OCI-LY7 (cell line): ENCODE data around the gene NAV2. TPM values are rescaled to one million over a fixed set of nuclear protein-coding genes. Genes with fewer than 3 reads are reported as not detected.

Experiments used
- BruUV-seq: library from RNA; stranded (reverse); fragments of 400-500 nt; replicated peaks from 2 replicates; lab custom pipeline; 2021; lab: Mats Ljungman, UMichigan
- CTCF ChIA-PET: fragments of 300-600 bp; sonication (Branson Sonifier 250); formaldehyde crosslinking; loops from one replicate; lab custom pipeline; 2022; ENCODE audit warnings: antibody characterized with exemption; ENCODE audit not compliant: unreplicated experiment; lab: Charles Lee
- POLR2A ChIA-PET: fragments of 300-600 bp; sonication (Branson Sonifier 250); formaldehyde crosslinking; loops from one replicate; lab custom pipeline; 2022; ENCODE audit warnings: antibody characterized with exemption; lab: Charles Lee
- DNase-seq: peaks from one replicate; pipeline ENCODE4 v3.0.0-alpha.2; 2015; ENCODE audit warnings: low spot score
- H2AFZ ChIP-seq: fragments of 200-600 bp; sonication (generic), shearing (Covaris generic); 2 replicates; pipeline ENCODE4 v1.6.1; 2014; ENCODE audit warnings: mild to moderate bottlenecking, antibody characterized with exemption, low read length, moderate library complexity
- H3K27ac ChIP-seq: fragments of 200-600 bp; sonication (generic); 2 replicates; pipeline ENCODE4 v1.5.1; 2014; ENCODE audit warnings: mixed run types, low read depth, mild to moderate bottlenecking, moderate library complexity, low read length, inconsistent platforms; ENCODE audit not compliant: poor library complexity, severe bottlenecking
- H3K36me3 ChIP-seq: fragments of 200-600 bp; sonication (generic); 2 replicates; pipeline ENCODE4 v1.6.1; 2014; ENCODE audit warnings: mild to moderate bottlenecking, antibody characterized with exemption, low read length, moderate library complexity, mixed read lengths; ENCODE audit not compliant: insufficient read depth
- H3K4me1 ChIP-seq: fragments of 200-600 bp; sonication (generic); 2 replicates; pipeline ENCODE4 v1.5.1; 2014; ENCODE audit warnings: mild to moderate bottlenecking, low read length; ENCODE audit not compliant: insufficient read depth, poor library complexity, severe bottlenecking
- H3K4me2 ChIP-seq: fragments of 200-600 bp; sonication (generic); 2 replicates; pipeline ENCODE4 v1.6.1; 2014; ENCODE audit warnings: mild to moderate bottlenecking, low read length
- H3K4me3 ChIP-seq: fragments of 200-600 bp; sonication (generic); 2 replicates; pipeline ENCODE4 v1.5.1; 2014; ENCODE audit warnings: mild to moderate bottlenecking, low read depth, low read length; ENCODE audit not compliant: poor library complexity, severe bottlenecking
- H3K79me2 ChIP-seq: fragments of 200-600 bp; sonication (generic); 2 replicates; pipeline ENCODE4 v1.6.1; 2016; ENCODE audit warnings: low read depth, mild to moderate bottlenecking, low read length, moderate library complexity, mixed read lengths; ENCODE audit not compliant: insufficient read depth
- H3K9me2 ChIP-seq: fragments of 200-600 bp; sonication (generic); 2 replicates; pipeline ENCODE4 v1.6.1; 2016; ENCODE audit warnings: mild to moderate bottlenecking, low read length, mixed read lengths; ENCODE audit not compliant: insufficient read depth
- H3K9me3 ChIP-seq: fragments of 200-600 bp; sonication (generic); 2 replicates; pipeline ENCODE4 v1.6.1; 2014; ENCODE audit warnings: mild to moderate bottlenecking, mixed run types, low read length, mixed read lengths
- H4K20me1 ChIP-seq: fragments of 200-600 bp; sonication (generic); 2 replicates; pipeline ENCODE4 v1.6.1; 2014; ENCODE audit warnings: mild to moderate bottlenecking, antibody characterized with exemption, low read length, moderate library complexity, mixed read lengths; ENCODE audit not compliant: insufficient read depth
- EZH2phosphoT487 ChIP-seq: fragments of 200-600 bp; sonication (generic); IDR thresholded peaks from 2 replicates; pipeline ENCODE4 v1.6.1; 2018; ENCODE audit warnings: low read depth, borderline replicate concordance, mild to moderate bottlenecking, mixed run types, antibody characterized with exemption, low read length, moderate library complexity, mixed read lengths
- intact Hi-C: fragments of 100-400 bp; cut with micrococcal nuclease; formaldehyde crosslinking; loops from one replicate; pipeline ENCODE4 v1.10.0; 2022; ENCODE audit not compliant: unreplicated experiment
- total RNA-seq, 2 experiments: library from RNA; depleted of rRNA in 1 of 2; stranded (reverse); fragments of >200 nt in 1 of 2; shearing (Covaris generic) in 1 of 2; gene quantifications; 2 replicates each; pipeline ENCODE4 v1.2.3, GENCODE V29; 2014 to 2022
- TF ChIP-seq, protein P1 (sequence below): fragments of 200-600 bp; sonication (generic); conservative IDR thresholded peaks from 2 replicates; pipeline ENCODE4 v1.5.1; 2014; ENCODE audit warnings: mild to moderate bottlenecking, antibody characterized with exemption, low read length, moderate library complexity, mixed read lengths

The NAV2 gene
- total RNA-seq, 2 experiments from 2014 or later = 0.06 to 0.68 TPM

DNA sequence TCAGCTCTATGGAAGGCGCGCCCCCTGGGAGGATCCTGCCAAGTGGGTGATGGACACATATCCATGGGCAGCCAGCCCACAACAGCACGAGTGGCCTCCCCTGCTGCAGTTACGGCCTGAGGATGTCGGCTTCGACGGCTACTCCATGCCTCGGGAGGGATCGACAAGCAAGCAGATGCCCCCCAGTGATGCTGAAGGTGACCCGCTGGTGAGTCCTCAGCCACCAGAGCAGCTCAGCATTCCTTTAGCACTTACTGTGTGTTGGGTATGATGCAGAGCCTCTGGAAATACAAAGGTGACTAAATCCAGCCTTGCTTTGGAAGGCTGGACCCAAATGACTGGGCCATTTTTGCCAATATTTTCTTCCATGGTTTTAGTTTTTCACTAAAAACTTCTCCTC lies 402.0 kb downstream of the NAV2 start:
- Histone ChIP-seq H3K36me3 (no peaks in the 10 kb centered on the region), H3K9me2 (no peaks in the 10 kb centered on the region), H3K9me3 (no peaks in the 10 kb centered on the region), H3K4me2 (no peak overlapping the region), H3K79me2 (no peaks in the 10 kb centered on the region), H3K4me1 (no peaks in the 10 kb centered on the region), H2AFZ (no peak overlapping the region), H3K4me3 (no peak overlapping the region), H4K20me1 (no peaks in the 10 kb centered on the region), H3K27ac (no peak overlapping the region)
- CTCF ChIA-PET = no interaction called here
- POLR2A ChIA-PET = no interaction called here
- no TSS peak for BruUV-seq
- no peak for TF ChIP-seq EZH2phosphoT487
- TF ChIP-seq, protein P1, sequence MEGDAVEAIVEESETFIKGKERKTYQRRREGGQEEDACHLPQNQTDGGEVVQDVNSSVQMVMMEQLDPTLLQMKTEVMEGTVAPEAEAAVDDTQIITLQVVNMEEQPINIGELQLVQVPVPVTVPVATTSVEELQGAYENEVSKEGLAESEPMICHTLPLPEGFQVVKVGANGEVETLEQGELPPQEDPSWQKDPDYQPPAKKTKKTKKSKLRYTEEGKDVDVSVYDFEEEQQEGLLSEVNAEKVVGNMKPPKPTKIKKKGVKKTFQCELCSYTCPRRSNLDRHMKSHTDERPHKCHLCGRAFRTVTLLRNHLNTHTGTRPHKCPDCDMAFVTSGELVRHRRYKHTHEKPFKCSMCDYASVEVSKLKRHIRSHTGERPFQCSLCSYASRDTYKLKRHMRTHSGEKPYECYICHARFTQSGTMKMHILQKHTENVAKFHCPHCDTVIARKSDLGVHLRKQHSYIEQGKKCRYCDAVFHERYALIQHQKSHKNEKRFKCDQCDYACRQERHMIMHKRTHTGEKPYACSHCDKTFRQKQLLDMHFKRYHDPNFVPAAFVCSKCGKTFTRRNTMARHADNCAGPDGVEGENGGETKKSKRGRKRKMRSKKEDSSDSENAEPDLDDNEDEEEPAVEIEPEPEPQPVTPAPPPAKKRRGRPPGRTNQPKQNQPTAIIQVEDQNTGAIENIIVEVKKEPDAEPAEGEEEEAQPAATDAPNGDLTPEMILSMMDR = no peak
- intact Hi-C loops = no loop called here
- no peak for DNase-seq

- Histone ChIP-seq H3K79me2 (no peaks in the 10 kb centered on the region), H3K4me2 (no peak overlapping the region), H4K20me1 (no peaks in the 10 kb centered on the region), H3K9me2 (no peaks in the 10 kb centered on the region), H3K4me3 (no peak overlapping the region), H3K36me3 (no peaks in the 10 kb centered on the region), H3K9me3 (no peaks in the 10 kb centered on the region), H3K4me1 (no peaks in the 10 kb centered on the region), H3K27ac (no peak overlapping the region), H2AFZ (no peak overlapping the region)
- no peak for DNase-seq
- ChIA-PET POLR2A (no interaction called here), CTCF (no interaction called here)
- TF ChIP-seq EZH2phosphoT487 = no peak
- TF ChIP-seq, protein P1 = no peak
- intact Hi-C loops = no loop called here
- BruUV-seq = no TSS peak
Observed at GRCh38 chr11:20116825-20117224, 404.2 kb downstream of the NAV2 start.

GRCh38 chr11:20117291-20117690 lies 404.7 kb downstream of the NAV2 start:
- no peaks in the 10 kb centered on the region for H3K36me3 ChIP-seq
- DNase-seq = no peak
- intact Hi-C loops = no loop called here
- no peak overlapping the region for H2AFZ ChIP-seq
- no peaks in the 10 kb centered on the region for H3K9me3 ChIP-seq
- H3K27ac ChIP-seq = no peak overlapping the region
- ChIA-PET POLR2A (interaction anchor here (0.6 to 0.7 kb wide), 2 partner anchors 165 to 1199 kb away, joined by 3 to 4 read pairs; no protein-coding TSS in a partner anchor), CTCF (interaction anchor here (0.6 kb wide), 1 partner anchor 11 kb away, joined by 3 read pairs; no protein-coding TSS in a partner anchor)
- no peaks in the 10 kb centered on the region for H3K79me2 ChIP-seq
- no peak overlapping the region for H3K4me3 ChIP-seq
- no peak overlapping the region for H3K4me2 ChIP-seq
- no TSS peak for BruUV-seq
- H3K4me1 ChIP-seq = no peaks in the 10 kb centered on the region
- TF ChIP-seq, protein P1 = no peak
- H4K20me1 ChIP-seq = no peaks in the 10 kb centered on the region
- H3K9me2 ChIP-seq = no peaks in the 10 kb centered on the region
